Transverse colon (tissue), 4 donors: ENCODE results near the gene FMNL2. TPM values are rescaled to one million over a fixed set of nuclear protein-coding genes. Genes with fewer than 3 reads are reported as not detected.
A peak's percentile ranks its signal among the peaks of the same experiment; 100 is the strongest.

ENCODE experiments used
- DNase-seq: peaks from one replicate; pipeline ENCODE4 v3.0.0-alpha.2; 2019
- H3K27ac ChIP-seq, 4 donors: fragments of 200-600 bp; sonication (generic); 2 replicates each; pipeline ENCODE4 v1.5.1; 2016 to 2018; ENCODE audit warnings: inconsistent platforms in 4 of 4
- H3K27me3 ChIP-seq: fragments of 200-600 bp; sonication (generic); 2 replicates; pipeline ENCODE4 v1.5.1; 2017; ENCODE audit warnings: inconsistent platforms
- H3K36me3 ChIP-seq, 4 donors: fragments of 200-600 bp; sonication (generic); 2 replicates each; pipeline ENCODE4 v1.5.1; 2017 to 2019; ENCODE audit warnings: inconsistent platforms in 4 of 4
- H3K4me1 ChIP-seq, 4 donors: fragments of 200-600 bp; sonication (generic); 2 replicates each; pipeline ENCODE4 v1.5.1; 2017 to 2020; ENCODE audit warnings: inconsistent platforms in 4 of 4
- H3K4me3 ChIP-seq, 4 donors: fragments of 200-600 bp; sonication (generic); 1 replicate in 1 of 4; 2 replicates in 3 of 4; pipeline versions ENCODE4 v1.5.1 to v1.6.1; 2017 to 2019; ENCODE audit warnings: inconsistent platforms in 4 of 4
- H3K9me3 ChIP-seq, 2 donors: fragments of 200-600 bp; sonication (generic); 2 replicates each; pipeline ENCODE4 v1.5.1; 2017 to 2019; ENCODE audit warnings: inconsistent platforms in 2 of 2
- EP300 ChIP-seq: sonication (generic); formaldehyde crosslinking; IDR thresholded peaks from one replicate; pipeline ENCODE4 v1.6.1; 2017; ENCODE audit warnings: antibody characterized with exemption, low read depth
- POLR2A ChIP-seq: fragments of 450-650 bp; IDR thresholded peaks from one replicate; pipeline ENCODE4 v1.6.1; 2016; ENCODE audit warnings: antibody characterized with exemption, mild to moderate bottlenecking, moderate library complexity
- POLR2AphosphoS5 ChIP-seq, 3 donors: sonication (generic); formaldehyde crosslinking; IDR thresholded peaks; one replicate each; pipeline ENCODE4 v1.6.1; 2016; ENCODE audit warnings: antibody characterized with exemption in 3 of 3
- WGBS, 2 donors: methylation state at CpG; one replicate each; pipeline ENCODE4 v1.1.5; 2018; ENCODE audit warnings: low coverage in 1 of 2; 5-methylcytosine and 5-hydroxymethylcytosine counted together
- in situ Hi-C, 4 donors: fragments of 200-750 bp; cut with MboI; loops; one replicate each; pipeline versions ENCODE4 v1.15.0 to v1.15.1; 2017; ENCODE audit warnings: low sequenced_read_pairs in 3 of 4, low pct_ligation_motif_present in 1 of 4, low pct_unique_long_range_greater_than_20kb in 1 of 4
- intact Hi-C: fragments of 100-400 bp; cut with DNase I; formaldehyde crosslinking; loops from one replicate; pipeline ENCODE4 v1.15.1; 2023; ENCODE audit warnings: low total_unique reads
- total RNA-seq, 4 donors: library from RNA; depleted of rRNA; stranded (reverse); fragments of >200 nt; gene quantifications; one replicate each; pipeline ENCODE4 v1.1.0, GENCODE V29; 2016
- TF ChIP-seq, protein P1 (sequence below), 5 experiments: fragments of 200-600 bp in 3 of 5; fragments of 450-650 bp in 2 of 5; sonication (generic) in 3 of 5; IDR thresholded peaks; 1 replicate in 2 of 5; 2 replicates in 3 of 5; pipeline ENCODE4 v1.5.1; 2016 to 2017; ENCODE audit warnings: antibody characterized with exemption in 5 of 5, inconsistent platforms in 3 of 5, mild to moderate bottlenecking in 2 of 5, moderate library complexity in 1 of 5

FMNL2 gene
- total RNA-seq, 4 donors from 2014 or later: 9.2 to 31.4 (median 23.9) TPM

DNA sequence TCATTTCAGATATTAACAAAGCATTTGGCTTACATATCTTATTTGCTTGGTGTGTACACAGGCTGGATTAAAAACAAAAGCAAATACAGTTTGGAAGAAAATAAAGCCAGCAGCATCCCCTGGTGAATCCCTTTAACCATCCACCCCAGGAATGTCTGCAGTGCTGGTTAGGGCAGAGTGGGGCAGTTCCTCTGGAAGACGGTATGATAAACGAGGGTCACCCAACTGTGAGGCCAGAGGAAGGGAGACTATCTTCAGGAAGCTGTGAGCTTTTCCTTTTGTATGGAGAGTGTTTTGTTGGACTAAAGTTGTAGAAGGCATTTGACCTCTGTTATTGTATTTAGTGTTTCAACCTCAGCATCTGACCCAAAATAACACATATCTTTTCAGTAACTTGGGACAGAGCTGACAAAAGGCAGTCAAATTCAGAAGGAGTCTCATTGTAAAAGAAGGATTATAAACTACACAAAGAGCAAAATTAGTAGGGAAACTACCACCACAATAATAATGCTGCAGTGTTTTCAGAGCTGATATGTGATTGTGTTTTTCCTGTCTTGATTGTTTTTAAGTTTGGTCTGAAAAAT is 159.1 kb downstream of the FMNL2 start:
- in situ Hi-C loops (no loop called here), intact Hi-C loops (no loop called here)
- no peak for DNase-seq
- Histone ChIP-seq H3K4me3 (no peak overlapping the region), H3K27me3 (no peaks in the 10 kb centered on the region), H3K9me3 (no peaks in the 10 kb centered on the region), H3K36me3 (no peaks in the 10 kb centered on the region), H3K4me1 (peaks cover 5 to 41% (median 12%) of the 10 kb centered on the region in 4 donors), H3K27ac (no peak overlapping the region)
- TF ChIP-seq POLR2A: no peak
- TF ChIP-seq, protein P1, sequence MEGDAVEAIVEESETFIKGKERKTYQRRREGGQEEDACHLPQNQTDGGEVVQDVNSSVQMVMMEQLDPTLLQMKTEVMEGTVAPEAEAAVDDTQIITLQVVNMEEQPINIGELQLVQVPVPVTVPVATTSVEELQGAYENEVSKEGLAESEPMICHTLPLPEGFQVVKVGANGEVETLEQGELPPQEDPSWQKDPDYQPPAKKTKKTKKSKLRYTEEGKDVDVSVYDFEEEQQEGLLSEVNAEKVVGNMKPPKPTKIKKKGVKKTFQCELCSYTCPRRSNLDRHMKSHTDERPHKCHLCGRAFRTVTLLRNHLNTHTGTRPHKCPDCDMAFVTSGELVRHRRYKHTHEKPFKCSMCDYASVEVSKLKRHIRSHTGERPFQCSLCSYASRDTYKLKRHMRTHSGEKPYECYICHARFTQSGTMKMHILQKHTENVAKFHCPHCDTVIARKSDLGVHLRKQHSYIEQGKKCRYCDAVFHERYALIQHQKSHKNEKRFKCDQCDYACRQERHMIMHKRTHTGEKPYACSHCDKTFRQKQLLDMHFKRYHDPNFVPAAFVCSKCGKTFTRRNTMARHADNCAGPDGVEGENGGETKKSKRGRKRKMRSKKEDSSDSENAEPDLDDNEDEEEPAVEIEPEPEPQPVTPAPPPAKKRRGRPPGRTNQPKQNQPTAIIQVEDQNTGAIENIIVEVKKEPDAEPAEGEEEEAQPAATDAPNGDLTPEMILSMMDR (IDR thresholded peaks at IDR 0.05): no peak
- TF ChIP-seq EP300: no peak
- TF ChIP-seq POLR2AphosphoS5 (IDR thresholded peaks at IDR 0.05): no peak
- WGBS, 2 donors: 78 to 86% methylated on average over 2 of the region's 2 CpGs

DNA sequence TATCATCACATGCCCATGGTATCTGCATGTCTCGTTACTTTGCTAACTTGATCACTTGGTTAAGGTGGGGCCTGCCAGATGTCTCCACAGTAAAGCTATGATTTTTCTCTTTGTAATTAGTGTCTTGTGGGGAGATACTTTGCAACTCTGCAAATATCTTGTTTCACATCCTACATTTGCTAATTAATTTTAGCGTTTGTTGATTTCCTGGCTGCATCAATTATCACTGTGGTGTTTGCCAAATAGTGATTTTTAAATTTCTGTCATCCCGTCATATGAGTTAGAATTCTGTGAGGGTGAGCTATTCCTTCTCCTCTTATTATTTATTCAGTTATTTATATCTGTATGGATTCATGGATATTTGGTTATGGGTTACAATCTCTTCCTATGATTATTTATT is 161.4 kb downstream of the FMNL2 start:
- TF ChIP-seq EP300 (no peak), POLR2AphosphoS5 (IDR thresholded peaks at IDR 0.05) (no peak), POLR2A (no peak)
- TF ChIP-seq, protein P1 (IDR thresholded peaks at IDR 0.05): no peak
- intact Hi-C loops (no loop called here), in situ Hi-C loops (no loop called here)
- H3K36me3 ChIP-seq: no peaks in the 10 kb centered on the region
- no peaks in the 10 kb centered on the region for H3K27me3 ChIP-seq
- H3K27ac ChIP-seq: no peak overlapping the region
- no peaks in the 10 kb centered on the region for H3K9me3 ChIP-seq
- H3K4me1 ChIP-seq: peaks cover 0 to 42% (median 9%) of the 10 kb centered on the region in 4 donors
- H3K4me3 ChIP-seq: no peak overlapping the region
- 89% methylated on average over 2 to 3 of the region's 3 CpGs for WGBS, 2 donors
- no peak for DNase-seq

DNA sequence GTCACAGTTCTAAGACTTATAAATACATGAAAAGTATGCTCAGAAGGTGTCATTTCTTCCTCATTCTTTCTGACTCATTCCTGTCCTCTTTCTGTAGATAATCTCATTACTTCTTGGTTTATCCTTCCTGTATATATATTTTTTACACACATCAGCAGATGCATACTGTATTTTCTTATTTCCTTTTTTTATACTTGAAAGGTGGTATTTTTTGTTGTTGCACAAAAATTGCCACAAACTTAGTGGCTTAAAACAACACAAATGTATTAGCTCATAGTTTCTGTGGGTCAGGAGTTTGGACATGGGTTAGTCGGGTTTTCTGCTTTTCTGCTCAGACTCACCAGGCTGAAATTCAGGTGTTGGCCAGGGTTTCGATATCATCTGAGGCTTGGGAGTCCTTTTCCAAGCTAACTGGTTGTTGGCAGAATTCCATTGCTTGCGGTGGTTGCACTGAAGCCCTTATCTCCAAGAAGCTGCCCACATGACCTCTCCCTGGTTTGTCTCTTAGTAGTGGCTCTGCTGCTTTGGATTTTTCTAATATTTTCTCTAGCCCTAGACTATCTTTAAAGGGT is 162.6 kb downstream of the FMNL2 start:
- no peaks in the 10 kb centered on the region for H3K36me3 ChIP-seq
- no peaks in the 10 kb centered on the region for H3K27me3 ChIP-seq
- in situ Hi-C loops: no loop called here
- H3K9me3 ChIP-seq: no peaks in the 10 kb centered on the region
- intact Hi-C loops: no loop called here
- TF ChIP-seq POLR2A (no peak), EP300 (no peak), POLR2AphosphoS5 (IDR thresholded peaks at IDR 0.05) (no peak)
- TF ChIP-seq, protein P1 (IDR thresholded peaks at IDR 0.05): no peak
- DNase-seq: no peak
- H3K4me3 ChIP-seq: no peak overlapping the region
- H3K27ac ChIP-seq: peak overlapping the region in 2 of 4 donors; percentile 3 to 66
- WGBS, 2 donors: 52 to 67% methylated on average over 1 to 3 of the region's 3 CpGs
- H3K4me1 ChIP-seq: peaks cover 0 to 33% (median 9%) of the 10 kb centered on the region in 4 donors

DNA sequence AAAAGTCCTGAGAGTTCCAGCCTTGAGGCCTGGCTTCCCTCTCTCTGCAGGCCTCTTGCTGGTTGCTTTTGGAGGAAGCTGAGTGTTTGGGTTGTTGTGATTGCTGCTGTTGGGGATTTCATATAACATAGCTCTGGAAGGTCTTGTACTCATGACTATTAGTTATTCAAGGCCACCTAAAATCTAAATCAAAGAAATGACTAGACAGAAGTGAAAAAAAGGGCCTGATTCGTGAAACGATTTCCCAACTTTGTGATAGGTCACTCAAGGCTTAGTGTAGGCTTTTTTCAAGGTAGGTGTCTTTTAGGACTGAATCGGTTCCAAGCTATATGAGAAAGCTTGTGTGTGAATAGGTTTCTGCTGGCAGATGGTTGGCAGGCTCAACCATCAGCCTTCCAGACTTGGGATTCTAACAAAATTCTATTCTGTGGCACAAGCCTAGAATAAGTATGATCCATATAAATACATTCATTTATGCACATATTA is 164.4 kb downstream of the FMNL2 start:
- DNase-seq: no peak
- 74 to 77% methylated on average over 3 of the region's 3 CpGs for WGBS, 2 donors

More for the DNA sequence above, 164.4 kb downstream of the FMNL2 start:
- TF ChIP-seq POLR2AphosphoS5 (IDR thresholded peaks at IDR 0.05) (no peak), EP300 (no peak), POLR2A (no peak)
- TF ChIP-seq, protein P1 (IDR thresholded peaks at IDR 0.05): no peak
- H3K4me3 ChIP-seq: no peak overlapping the region
- intact Hi-C loops (no loop called here), in situ Hi-C loops (no loop called here)
- H3K27me3 ChIP-seq: no peaks in the 10 kb centered on the region
- peak overlapping the region; percentile 23 to 68 (median 66) for H3K27ac ChIP-seq
- H3K9me3 ChIP-seq: no peaks in the 10 kb centered on the region
- H3K36me3 ChIP-seq: no peaks in the 10 kb centered on the region
- peaks cover 0 to 33% (median 9%) of the 10 kb centered on the region in 4 donors for H3K4me1 ChIP-seq
